ENCODE data around the gene HTT. TPM values are rescaled to one million over a fixed set of nuclear protein-coding genes. Genes with fewer than 3 reads are reported as not detected.

The HTT gene
- total and polyA plus RNA-seq, 2 of the 13 experiments (the other 11 are each of a cell fraction or from before 2014, with no cell fraction given) = 17.5 to 19.5 TPM

DNA sequence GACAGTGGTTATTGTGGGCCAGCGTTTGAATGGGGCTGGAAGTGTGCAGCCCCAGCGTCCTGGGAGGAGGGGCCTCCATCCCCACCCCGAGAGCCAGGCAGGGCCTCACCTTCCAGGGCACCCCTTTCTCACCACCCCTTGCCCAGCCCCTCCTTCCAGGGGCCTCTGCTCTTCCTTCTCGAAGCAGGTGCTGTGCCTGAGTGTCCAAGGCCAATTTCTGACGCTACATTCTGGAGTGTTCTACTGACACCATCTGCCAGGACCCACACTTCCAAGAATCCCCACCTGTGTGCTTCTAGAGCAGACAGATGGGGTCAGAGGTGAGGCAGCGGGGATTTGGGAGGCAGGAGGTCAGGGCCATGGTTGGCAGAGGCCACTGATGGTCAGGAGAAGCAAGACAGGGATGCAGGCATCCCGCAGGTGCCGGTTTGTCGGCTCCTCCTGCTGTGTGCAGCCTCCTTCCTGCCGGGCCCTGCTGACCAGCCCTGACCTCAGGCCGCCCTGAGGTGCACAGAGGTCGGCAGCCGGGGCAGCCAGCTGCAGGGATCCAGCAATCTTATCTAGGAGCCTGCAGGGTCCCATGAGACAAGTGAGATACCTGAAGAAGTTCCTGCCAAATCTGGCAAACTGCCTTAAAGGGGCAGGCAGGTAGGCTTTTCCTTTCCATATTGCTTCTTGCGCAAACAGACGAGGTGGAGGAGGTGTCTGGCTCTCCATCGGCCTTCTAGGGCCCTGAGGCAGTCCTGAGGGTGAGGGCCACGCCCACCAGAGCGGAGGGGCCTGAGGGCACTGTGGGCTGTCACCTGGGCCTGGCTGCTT lies 193.3 kb downstream of the HTT start:
- FAIRE-seq = no peak
- POLR2A ChIA-PET = no interaction called here
- Histone ChIP-seq H4K20me1 (ENCODE audit: insufficient read depth, low read length) (no peaks in the 10 kb centered on the region), H2AFZ (ENCODE audit: low read length) (no peak overlapping the region), H3K4me1 (ENCODE audit: insufficient read depth, low read length) (peaks cover 37% of the 10 kb centered on the region), H3K27me3 (ENCODE audit: control insufficient read depth in 1 of 2, insufficient read depth in 2 of 2, low read length in 2 of 2) (peaks cover 3 to 62% of the 10 kb centered on the region in 2 experiments), H3K27ac (ENCODE audit: extremely low read length, insufficient read depth, low read length) (no peak overlapping the region), H3K4me3 (replicated peaks in 1 of 3; ENCODE audit: insufficient read depth in 1 of 3, low read depth in 2 of 3, low read length in 3 of 3) (peak overlapping the region in 1 of 3 experiments; percentile 28; a peak in 2 of 6 replicates), H3K9me3 (ENCODE audit: low read length) (no peaks in the 10 kb centered on the region), H3K79me2 (ENCODE audit: insufficient read depth, low read length) (no peaks in the 10 kb centered on the region), H3K4me2 (ENCODE audit: low read depth, low read length) (peak overlapping the region; percentile 51), H3K9ac (ENCODE audit: insufficient read depth, low read depth, low read length) (no peak overlapping the region), H3K36me3 (replicated peaks in 1 of 2; ENCODE audit: control insufficient read depth in 1 of 2, insufficient read depth in 2 of 2, low read length in 2 of 2) (no peaks in the 10 kb centered on the region)
- DNase-seq (ENCODE audit: low spot score) = no peak
- CTCF ChIA-PET (ENCODE audit: low intra/inter-chr PET ratio, low total read pairs) = no interaction called here
- TF ChIP-seq CEBPG (CRISPR knock-in tag; IDR thresholded peaks at IDR 0.05) (0 out of 2 replicates have a peak, but pooled peaks have one; percentile 7), ZNF350 (CRISPR knock-in tag; IDR thresholded peaks at IDR 0.05; ENCODE audit: borderline replicate concordance, low read depth) (no peak), HDAC1 (CRISPR knock-in tag; IDR thresholded peaks at IDR 0.05) (0 out of 2 replicates have a peak, but pooled peaks have one; percentile 10), SP5 (CRISPR knock-in tag; IDR thresholded peaks at IDR 0.05; ENCODE audit: borderline replicate concordance, low read depth) (0 out of 2 replicates have a peak, but pooled peaks have one; percentile 11)
- TF ChIP-seq, protein P1, sequence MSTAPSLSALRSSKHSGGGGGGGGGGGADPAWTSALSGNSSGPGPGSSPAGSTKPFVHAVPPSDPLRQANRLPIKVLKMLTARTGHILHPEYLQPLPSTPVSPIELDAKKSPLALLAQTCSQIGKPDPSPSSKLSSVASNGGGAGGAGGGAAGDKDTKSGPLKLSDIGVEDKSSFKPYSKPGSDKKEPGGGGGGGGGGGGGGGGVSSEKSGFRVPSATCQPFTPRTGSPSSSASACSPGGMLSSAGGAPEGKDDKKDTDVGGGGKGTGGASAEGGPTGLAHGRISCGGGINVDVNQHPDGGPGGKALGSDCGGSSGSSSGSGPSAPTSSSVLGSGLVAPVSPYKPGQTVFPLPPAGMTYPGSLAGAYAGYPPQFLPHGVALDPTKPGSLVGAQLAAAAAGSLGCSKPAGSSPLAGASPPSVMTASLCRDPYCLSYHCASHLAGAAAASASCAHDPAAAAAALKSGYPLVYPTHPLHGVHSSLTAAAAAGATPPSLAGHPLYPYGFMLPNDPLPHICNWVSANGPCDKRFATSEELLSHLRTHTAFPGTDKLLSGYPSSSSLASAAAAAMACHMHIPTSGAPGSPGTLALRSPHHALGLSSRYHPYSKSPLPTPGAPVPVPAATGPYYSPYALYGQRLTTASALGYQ (CRISPR knock-in tag; IDR thresholded peaks at IDR 0.05) = no peak
- TF ChIP-seq, protein P2, sequence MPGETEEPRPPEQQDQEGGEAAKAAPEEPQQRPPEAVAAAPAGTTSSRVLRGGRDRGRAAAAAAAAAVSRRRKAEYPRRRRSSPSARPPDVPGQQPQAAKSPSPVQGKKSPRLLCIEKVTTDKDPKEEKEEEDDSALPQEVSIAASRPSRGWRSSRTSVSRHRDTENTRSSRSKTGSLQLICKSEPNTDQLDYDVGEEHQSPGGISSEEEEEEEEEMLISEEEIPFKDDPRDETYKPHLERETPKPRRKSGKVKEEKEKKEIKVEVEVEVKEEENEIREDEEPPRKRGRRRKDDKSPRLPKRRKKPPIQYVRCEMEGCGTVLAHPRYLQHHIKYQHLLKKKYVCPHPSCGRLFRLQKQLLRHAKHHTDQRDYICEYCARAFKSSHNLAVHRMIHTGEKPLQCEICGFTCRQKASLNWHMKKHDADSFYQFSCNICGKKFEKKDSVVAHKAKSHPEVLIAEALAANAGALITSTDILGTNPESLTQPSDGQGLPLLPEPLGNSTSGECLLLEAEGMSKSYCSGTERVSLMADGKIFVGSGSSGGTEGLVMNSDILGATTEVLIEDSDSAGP (CRISPR knock-in tag; IDR thresholded peaks at IDR 0.05; ENCODE audit: borderline replicate concordance) = peak; percentile 80; the same call in 1 of the 2 replicates
- TF ChIP-seq, protein P3, sequence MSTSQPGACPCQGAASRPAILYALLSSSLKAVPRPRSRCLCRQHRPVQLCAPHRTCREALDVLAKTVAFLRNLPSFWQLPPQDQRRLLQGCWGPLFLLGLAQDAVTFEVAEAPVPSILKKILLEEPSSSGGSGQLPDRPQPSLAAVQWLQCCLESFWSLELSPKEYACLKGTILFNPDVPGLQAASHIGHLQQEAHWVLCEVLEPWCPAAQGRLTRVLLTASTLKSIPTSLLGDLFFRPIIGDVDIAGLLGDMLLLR (CRISPR knock-in tag; IDR thresholded peaks at IDR 0.05) = no peak
- TF ChIP-seq, protein P4, sequence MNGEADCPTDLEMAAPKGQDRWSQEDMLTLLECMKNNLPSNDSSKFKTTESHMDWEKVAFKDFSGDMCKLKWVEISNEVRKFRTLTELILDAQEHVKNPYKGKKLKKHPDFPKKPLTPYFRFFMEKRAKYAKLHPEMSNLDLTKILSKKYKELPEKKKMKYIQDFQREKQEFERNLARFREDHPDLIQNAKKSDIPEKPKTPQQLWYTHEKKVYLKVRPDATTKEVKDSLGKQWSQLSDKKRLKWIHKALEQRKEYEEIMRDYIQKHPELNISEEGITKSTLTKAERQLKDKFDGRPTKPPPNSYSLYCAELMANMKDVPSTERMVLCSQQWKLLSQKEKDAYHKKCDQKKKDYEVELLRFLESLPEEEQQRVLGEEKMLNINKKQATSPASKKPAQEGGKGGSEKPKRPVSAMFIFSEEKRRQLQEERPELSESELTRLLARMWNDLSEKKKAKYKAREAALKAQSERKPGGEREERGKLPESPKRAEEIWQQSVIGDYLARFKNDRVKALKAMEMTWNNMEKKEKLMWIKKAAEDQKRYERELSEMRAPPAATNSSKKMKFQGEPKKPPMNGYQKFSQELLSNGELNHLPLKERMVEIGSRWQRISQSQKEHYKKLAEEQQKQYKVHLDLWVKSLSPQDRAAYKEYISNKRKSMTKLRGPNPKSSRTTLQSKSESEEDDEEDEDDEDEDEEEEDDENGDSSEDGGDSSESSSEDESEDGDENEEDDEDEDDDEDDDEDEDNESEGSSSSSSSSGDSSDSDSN (CRISPR knock-in tag; IDR thresholded peaks at IDR 0.05) = peak; percentile 28; the same call in 1 of the 2 replicates
- 13% methylated on average over 9 of the region's 18 CpGs for WGBS (ENCODE audit: low lambda C conversion rate)
- intact Hi-C loops (cut with micrococcal nuclease; ENCODE audit: unreplicated experiment) (loop anchor here (10.0 kb wide), 1 partner anchor 63 kb away; no protein-coding TSS in a partner anchor), in situ Hi-C loops (cut with HindIII; ENCODE audit: extremely low pct_ligation_motif_present, low pct_unique_long_range_greater_than_20kb) (no loop called here)
- ATAC-seq = peak; percentile 37
- BruUV-seq (replicated peaks) = no TSS peak

Data from HepG2 (cell line).